Liver (tissue), 3 donors: ENCODE measurements around the gene SMKR1.

Source experiments
- CTCF ChIP-seq: fragments of 150-350 bp; IDR thresholded peaks from 2 replicates; pipeline ENCODE4 v1.5.1; 2017; ENCODE audit warnings: improper control_type of control experiment, low read depth, low read length; ENCODE audit not compliant: missing input control
- FOXA1 ChIP-seq: IDR thresholded peaks from 2 replicates; pipeline ENCODE4 v1.6.1; 2016; ENCODE audit warnings: antibody characterized with exemption
- GABPA ChIP-seq, 2 donors: IDR thresholded peaks in 1 of 2; conservative IDR thresholded peaks in 1 of 2; 2 replicates each; pipeline ENCODE4 v1.6.1; 2016; ENCODE audit warnings: antibody characterized with exemption in 2 of 2, mild to moderate bottlenecking in 1 of 2, moderate library complexity in 1 of 2
- JUND ChIP-seq, 2 donors: IDR thresholded peaks; 2 replicates each; pipeline ENCODE4 v1.6.1; 2016; ENCODE audit warnings: antibody characterized with exemption in 2 of 2
- NR2F2 ChIP-seq: IDR thresholded peaks from 2 replicates; pipeline ENCODE4 v1.6.1; 2016; ENCODE audit warnings: antibody characterized with exemption
- RAD21 ChIP-seq, 2 donors: IDR thresholded peaks; 2 replicates each; pipeline ENCODE4 v1.6.1; 2016; ENCODE audit warnings: antibody characterized with exemption in 2 of 2, mild to moderate bottlenecking in 2 of 2
- SP1 ChIP-seq: IDR thresholded peaks from 2 replicates; pipeline ENCODE4 v1.6.1; 2018; ENCODE audit warnings: antibody characterized with exemption, mild to moderate bottlenecking
- TAF1 ChIP-seq: conservative IDR thresholded peaks from 2 replicates; pipeline ENCODE4 v1.6.1; 2016; ENCODE audit warnings: antibody characterized with exemption, mild to moderate bottlenecking
- YY1 ChIP-seq: IDR thresholded peaks from 2 replicates; pipeline ENCODE4 v1.6.1; 2016; ENCODE audit warnings: antibody characterized with exemption, mild to moderate bottlenecking
- ZBTB33 ChIP-seq: IDR thresholded peaks from 2 replicates; pipeline ENCODE4 v1.6.1; 2016; ENCODE audit warnings: antibody characterized with exemption
- donor health status: healthy.
- donor health status: healthy.

GRCh38 chr7:129503725-129504124 is 1.4 kb downstream of the SMKR1 start:
- no peak for TF ChIP-seq CTCF
- TF ChIP-seq JUND (IDR thresholded peaks at IDR 0.05), result no peak
- TF ChIP-seq TAF1, result no peak
- no peak for TF ChIP-seq YY1
- TF ChIP-seq RAD21 (IDR thresholded peaks at IDR 0.05), result no peak
- no peak for TF ChIP-seq FOXA1
- TF ChIP-seq ZBTB33, result no peak
- no peak for TF ChIP-seq SP1
- no peak for TF ChIP-seq NR2F2
- no peak for TF ChIP-seq GABPA (IDR thresholded peaks at IDR 0.05 in 1 of 2, conservative IDR thresholded peaks at IDR 0.05 in 1 of 2)
